Posterior cingulate gyrus (tissue), 11 donors: Measurements from ENCODE around the gene KPNA5.
A peak's percentile ranks its signal among the peaks of the same experiment; 100 is the strongest.
"Not testable (repeated sequence)": the region's sequence is repeated elsewhere in the genome, so short reads cannot be mapped to it uniquely, and the experiment has no call there.

Source experiments
- DNase-seq, 10 donors: peaks; one replicate each; pipeline versions ENCODE4 v3.0.0 to v3.0.0-alpha.2; 2020 to 2021; ENCODE audit warnings: mixed read lengths in 3 of 10
- intact Hi-C: fragments of 100-400 bp; cut with DNase I; formaldehyde crosslinking; loops from one replicate; pipeline ENCODE4 v1.15.1; 2023

The KPNA5 gene

DNA sequence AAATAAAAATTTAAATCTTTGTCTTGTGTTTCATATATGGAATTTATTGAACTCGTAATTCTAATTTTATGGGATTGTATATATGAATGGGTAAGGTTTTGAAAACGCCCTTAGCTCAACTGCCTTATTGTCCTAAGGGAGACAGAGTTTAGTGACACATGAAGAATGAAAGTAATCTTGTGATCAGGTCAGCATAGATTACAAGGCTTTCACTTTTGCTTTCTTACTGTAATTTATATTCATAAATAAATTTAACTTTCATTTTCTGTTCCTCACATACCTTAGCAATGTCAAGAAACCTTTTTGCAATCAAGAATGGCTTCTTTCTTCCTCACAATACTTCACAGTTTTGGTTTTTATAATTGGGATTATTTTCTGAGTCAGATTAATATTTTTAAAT lies 14.4 kb downstream of the KPNA5 start:
- intact Hi-C loops, result no loop called here
- DNase-seq, result no peak

DNA sequence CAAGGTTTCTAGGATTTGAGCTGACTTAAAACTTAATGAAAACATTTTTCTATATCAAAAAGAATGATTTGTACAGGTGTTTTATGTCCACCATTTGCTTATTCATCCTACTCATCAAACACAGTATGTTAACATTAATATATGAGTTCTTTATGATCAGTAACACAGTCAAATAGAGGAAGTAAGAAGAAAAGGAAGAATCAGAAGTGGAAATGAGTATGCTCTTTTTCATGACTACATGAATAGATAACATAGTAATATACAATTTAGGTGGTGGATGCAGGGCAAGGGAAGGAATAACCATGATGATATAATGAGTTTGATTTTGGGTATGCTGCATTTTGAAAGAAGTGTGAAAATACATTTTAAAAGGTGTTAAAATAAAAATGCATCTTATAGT lies 16.5 kb downstream of the KPNA5 start:
- no peak for DNase-seq
- intact Hi-C loops, result no loop called here

- intact Hi-C loops, result not testable (repeated sequence)
These were observed 22.9 kb downstream of the KPNA5 start for GRCh38 chr6:116703888-116704287.

DNA sequence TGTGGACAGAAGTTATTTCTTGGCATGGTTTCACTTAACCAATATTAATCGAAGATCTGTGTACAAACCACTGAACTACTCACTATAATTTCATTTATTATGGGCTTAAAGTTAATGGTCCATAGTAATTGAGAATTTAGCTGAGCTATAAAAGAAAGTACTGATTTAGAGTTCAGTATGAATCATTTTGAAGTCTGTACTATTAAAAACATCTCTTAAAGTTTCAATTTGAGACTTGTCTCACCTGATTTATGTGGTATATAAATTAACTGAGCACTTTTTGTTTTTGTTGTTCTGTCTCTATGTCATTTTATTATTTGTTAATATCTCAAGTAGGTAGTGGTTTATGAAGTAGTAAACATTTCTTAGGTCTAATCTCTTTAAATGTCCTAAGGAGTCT lies 24.9 kb downstream of the KPNA5 start:
- DNase-seq, result no peak
- intact Hi-C loops, result no loop called here

More at GRCh38 chr6:116703888-116704287, 22.9 kb downstream of the KPNA5 start:
- DNase-seq, result not testable (repeated sequence)

DNA sequence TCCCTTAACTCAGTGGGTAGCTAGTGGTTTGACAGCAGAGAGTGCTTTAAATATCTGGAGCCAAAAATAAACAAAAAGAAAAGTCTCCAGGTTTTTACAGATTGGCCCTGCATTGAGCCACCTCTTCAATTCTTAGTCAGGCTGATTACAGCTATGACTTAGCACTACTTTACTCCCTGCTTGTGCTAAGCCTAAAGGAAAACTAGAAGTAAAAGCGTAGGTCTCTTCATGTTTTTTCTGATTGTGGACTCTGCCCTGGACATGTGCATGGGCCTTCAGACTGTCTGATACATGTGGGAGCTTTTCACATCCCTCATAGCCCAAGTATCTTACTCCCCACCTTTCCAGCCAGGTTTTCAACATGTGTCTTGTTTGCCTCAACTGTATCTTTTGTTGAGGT lies 33.3 kb downstream of the KPNA5 start:
- intact Hi-C loops, result no loop called here
- peak in 1 of 10 donors; percentile 3 for DNase-seq

DNA sequence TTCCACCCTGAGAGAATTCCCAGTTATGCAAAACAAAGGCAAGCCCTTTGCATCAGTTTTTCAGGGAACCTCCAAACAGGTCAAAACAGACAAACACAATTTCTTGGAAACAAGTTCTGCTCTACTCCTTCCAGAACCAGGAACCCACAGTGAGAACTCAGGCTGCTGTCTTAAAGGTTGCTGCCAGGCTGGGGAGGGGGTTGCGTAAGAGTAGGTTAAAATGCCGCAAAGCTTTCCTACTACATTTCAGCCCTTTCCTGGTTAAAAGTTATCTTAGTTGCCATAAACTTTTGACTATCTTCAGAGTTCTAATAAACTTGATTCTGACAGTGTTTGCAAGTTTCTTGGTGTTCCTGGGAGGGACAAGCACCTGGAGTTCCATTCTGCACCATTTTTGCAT lies 33.8 kb downstream of the KPNA5 start:
- peak in 1 of 10 donors; percentile 21 for DNase-seq
- intact Hi-C loops, result no loop called here

- intact Hi-C loops, result no loop called here
- DNase-seq, result no peak
These were observed 45.9 kb downstream of the KPNA5 start for GRCh38 chr6:116726947-116727346.

- no peak for DNase-seq
- intact Hi-C loops, result no loop called here
These were observed 49.5 kb downstream of the KPNA5 start for GRCh38 chr6:116730513-116730912.

GRCh38 chr6:116737004-116737403 lies 56.0 kb downstream of the KPNA5 start:
- intact Hi-C loops, result no loop called here
- no peak for DNase-seq

GRCh38 chr6:116740486-116740885 lies 59.5 kb downstream of the KPNA5 start:
- intact Hi-C loops, DNase-seq: not testable (repeated sequence)

- intact Hi-C loops, result no loop called here
These were observed 60.6 kb downstream of the KPNA5 start for GRCh38 chr6:116741571-116741970.

GRCh38 chr6:116745176-116745575 lies 64.2 kb downstream of the KPNA5 start:
- intact Hi-C loops, result no loop called here

More at GRCh38 chr6:116741571-116741970, 60.6 kb downstream of the KPNA5 start:
- DNase-seq, result no peak

GRCh38 chr6:116761779-116762178 lies 80.8 kb downstream of the KPNA5 start:
- no peak for DNase-seq
- intact Hi-C loops, result no loop called here

More at GRCh38 chr6:116745176-116745575, 64.2 kb downstream of the KPNA5 start:
- DNase-seq, result peak in 1 of 10 donors; percentile 53

DNA sequence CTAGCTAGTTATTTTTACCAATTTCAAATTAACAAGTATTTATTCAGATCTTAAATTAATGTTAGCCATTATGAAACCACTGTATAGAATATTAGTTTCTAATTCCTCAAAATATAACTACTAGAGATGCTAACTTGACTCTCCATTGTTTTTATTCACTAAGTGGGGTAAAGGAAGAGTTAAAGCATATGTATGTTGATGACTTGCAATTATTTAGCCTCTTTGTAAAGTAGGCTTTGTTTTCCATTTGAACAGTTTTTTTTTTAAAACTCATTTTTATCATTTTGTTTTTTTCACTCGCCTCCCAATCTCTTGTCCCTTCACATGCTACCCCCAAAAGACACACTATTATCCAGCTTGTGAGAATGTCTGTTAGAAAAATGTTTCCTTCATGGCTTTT lies 81.2 kb downstream of the KPNA5 start:
- intact Hi-C loops, result no loop called here
- DNase-seq, result no peak

GRCh38 chr6:116763048-116763447 lies 82.0 kb downstream of the KPNA5 start:
- intact Hi-C loops, result no loop called here
- DNase-seq, result no peak

- intact Hi-C loops, result no loop called here
- DNase-seq, result peak in 1 of 10 donors; percentile 13
These were observed 83.1 kb downstream of the KPNA5 start for GRCh38 chr6:116763906-116764628.

DNA sequence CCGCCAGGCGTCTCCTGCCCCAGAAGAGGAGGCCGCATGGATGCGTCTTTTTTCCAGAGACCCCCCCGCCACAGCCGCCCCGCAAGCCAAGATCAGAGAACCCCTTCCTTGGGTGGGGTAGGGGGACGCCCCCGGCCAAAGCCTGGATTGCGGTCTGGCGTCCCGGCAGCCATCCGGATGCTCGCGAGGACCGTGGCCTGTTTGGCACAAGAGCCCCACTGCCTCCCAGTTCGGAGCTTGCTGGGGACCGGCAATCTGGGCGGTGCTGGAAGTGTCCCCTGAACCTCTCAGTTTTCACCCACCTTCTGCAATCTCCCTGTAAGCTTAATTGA lies 83.6 kb downstream of the KPNA5 start:
- intact Hi-C loops, result no loop called here
- DNase-seq, result peak in 5 of 10 donors; percentile 5 to 75 (median 9)

DNA sequence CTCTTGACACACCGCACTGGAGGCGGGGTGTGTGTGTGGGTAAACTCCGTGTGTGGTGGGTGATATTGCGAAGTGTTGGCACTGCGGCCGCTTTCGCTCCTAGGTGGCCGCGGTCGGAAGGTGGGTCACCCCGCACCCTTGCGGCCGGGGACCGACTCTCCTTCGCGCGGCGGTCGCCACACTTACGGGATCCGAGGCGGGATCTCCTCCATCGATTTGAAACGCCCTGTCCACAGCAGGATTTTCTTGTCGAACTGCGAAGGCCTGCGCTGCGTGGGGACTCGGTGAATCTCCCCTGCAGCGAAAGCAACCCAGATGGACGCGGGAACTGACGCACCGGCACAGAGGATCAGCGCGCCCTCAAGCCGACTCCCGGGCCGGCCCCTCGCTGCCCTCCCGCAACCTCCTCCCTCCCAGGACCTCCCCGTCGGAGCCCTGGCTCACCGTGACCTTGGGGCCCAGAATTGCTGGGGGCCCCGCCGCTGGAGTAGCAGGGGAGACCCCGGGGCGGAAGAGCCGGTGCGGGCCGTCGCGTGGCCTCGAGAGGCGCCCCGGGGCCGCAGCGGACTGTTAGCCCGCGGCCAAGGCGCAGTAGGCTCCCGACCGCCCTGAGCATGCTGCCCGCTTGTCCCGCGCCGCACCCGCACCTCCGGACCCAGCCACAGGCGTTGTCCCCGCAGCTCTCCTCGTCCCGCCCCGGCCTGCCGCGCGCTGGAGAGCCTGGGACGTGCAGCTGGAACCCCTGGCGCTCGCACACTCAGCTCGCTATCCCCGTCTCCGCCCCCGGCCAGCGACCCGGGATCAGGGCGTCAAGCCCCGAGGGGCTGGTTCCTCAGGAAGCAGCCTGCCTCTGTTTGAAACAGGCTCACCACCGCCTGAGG lies 84.2 kb downstream of the KPNA5 start, which contains the start of gene FAM162B:
Gene FAM162B, minus strand, starts transcription at position 759 of the 881 bp plus-strand sequence. Its CDS starts 143 bp downstream, at position 616.
- intact Hi-C loops, result no loop called here
- peak in 7 of 10 donors; percentile 15 to 89 (median 22) for DNase-seq

- no peak for DNase-seq
- intact Hi-C loops, result no loop called here
These were observed 85.6 kb downstream of the KPNA5 start for GRCh38 chr6:116766506-116767176.

DNA sequence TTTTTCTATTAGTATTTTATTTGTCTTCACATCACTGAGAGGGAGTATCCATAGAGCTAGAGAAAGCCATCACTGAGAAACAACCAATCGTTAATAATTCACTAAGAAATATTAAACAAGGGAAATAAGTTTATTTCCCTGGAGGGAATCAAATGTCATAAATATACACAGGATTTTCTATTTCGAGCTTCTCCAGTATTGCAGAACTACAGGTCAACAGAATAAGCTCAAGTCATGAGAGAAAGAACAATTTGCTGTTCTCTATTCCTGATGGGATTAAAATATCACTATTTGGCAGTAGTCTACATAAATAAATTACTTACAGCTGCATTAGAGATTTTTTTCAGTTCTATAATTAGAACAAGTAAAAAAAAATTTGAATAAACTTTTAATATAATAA lies 86.7 kb downstream of the KPNA5 start:
- intact Hi-C loops, result no loop called here
- DNase-seq, result no peak

- intact Hi-C loops, result no loop called here
- no peak for DNase-seq
These were observed 91.4 kb downstream of the KPNA5 start for GRCh38 chr6:116772450-116772849.
